GM19240 (cell line): ENCODE measurements around the gene FAM163A.
"Not testable (repeated sequence)": the region's sequence is repeated elsewhere in the genome, so short reads cannot be mapped to it uniquely, and the experiment has no call there.

Source experiments
- DNase-seq: peaks from one replicate; pipeline ENCODE4 v3.0.0; 2011; ENCODE audit warnings: low spot score; ENCODE audit not compliant: insufficient read length

The FAM163A gene

DNA sequence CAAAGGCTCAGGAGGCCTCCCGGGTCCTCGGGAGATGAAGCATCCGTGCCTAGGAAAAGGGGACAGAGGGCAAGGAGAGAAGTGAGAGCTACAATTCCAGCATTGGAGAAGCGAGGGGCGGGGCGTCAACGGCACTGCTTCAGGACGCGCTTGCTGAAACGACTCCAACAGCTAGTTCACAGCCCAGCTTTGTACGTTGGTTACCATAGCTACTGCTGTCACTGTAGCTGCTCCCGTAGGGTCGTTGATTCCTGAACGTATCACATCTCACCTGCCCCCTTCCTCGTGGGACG lies 71.4 kb downstream of the FAM163A start:
- DNase-seq: no peak

DNA sequence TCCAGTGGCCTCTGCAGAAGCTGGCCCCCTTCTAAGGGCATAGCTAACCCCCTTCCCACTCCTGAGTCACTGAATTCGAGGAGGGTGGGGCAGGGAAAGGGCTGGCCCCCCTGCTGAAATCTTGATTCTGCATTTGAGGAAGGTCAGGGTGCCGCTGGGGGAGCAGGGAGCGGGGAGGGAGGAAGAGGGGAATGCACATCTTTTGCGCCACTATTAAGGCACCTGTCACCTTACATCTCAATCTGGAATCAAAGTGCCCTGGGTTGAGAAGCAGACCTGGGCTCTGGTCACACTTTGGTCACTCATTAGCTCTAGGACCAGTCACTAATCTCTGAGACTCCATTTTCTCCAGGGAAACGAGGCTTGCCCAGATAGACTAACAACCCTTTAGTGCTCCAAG lies 72.5 kb downstream of the FAM163A start:
- DNase-seq: no peak

GRCh38 chr1:179816196-179816960 lies 73.3 kb downstream of the FAM163A start:
- DNase-seq: no peak

DNA sequence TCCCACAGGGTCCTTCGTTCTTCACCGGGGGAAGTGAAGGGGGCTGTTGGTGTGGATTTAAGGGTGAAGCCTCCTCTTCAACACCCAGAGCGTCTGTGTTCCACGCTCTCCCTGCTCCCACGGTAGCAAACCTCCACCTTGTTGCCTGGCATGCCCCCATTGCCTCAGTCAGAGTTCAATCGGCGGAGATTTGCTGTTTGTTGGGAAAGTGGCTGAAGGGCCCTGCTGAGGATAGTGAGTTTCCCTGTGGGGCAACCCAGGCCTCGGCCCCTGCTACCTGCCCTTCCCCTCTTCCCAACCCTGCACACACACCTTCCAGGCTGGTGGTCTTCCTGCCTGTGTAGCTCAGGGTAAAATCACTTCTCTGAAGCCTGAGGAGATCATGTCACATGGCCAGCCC lies 74.0 kb downstream of the FAM163A start:
- no peak for DNase-seq

- no peak for DNase-seq
Measured at GRCh38 chr1:179817789-179818188, 74.7 kb downstream of the FAM163A start.

GRCh38 chr1:179818260-179818659 lies 75.2 kb downstream of the FAM163A start:
- DNase-seq: no peak

GRCh38 chr1:179818743-179819173 lies 75.7 kb downstream of the FAM163A start:
- no peak for DNase-seq

GRCh38 chr1:179820226-179820970 lies 77.3 kb downstream of the FAM163A start:
- DNase-seq: no peak

DNA sequence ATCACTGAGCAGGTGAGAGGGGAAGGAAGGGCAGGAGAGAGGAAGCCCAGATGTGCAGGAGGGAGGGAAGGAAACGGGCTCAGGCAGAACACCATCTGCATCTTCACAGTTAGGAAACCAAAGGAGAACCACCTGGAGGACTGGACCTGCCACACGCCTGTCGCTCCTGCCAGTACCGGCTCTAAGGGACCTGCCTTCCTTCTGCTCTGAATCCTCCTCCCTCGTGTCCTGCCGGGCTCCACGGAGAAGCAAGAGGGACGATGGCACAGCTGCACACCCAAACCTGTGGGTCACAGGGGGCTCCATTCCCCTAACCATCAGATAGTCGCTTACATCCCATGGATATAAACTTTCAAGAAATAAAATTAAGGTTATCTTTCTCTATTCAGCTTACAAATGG lies 78.4 kb downstream of the FAM163A start:
- no peak for DNase-seq

- DNase-seq: no peak
Measured at GRCh38 chr1:179822065-179822464, 79.0 kb downstream of the FAM163A start.

DNA sequence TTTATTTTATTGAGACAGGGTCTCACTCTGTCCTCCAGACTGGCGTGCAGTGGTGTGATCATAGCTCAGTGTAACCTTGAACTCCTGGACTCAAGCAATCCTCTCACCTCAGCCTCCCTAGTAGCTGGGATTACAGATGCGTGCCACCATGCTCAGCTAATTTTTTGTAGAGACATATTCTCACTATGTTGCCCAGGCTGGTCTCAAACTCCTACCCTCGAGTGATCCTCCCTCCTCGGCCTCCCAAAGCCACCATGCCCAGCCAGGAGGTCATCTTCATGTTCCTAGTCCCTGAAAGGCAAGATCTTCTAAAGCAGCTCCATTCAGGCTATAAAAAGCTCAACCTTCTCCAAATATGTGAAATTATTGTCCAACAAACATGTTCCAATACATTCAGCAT lies 80.6 kb downstream of the FAM163A start:
- no peak for DNase-seq

DNA sequence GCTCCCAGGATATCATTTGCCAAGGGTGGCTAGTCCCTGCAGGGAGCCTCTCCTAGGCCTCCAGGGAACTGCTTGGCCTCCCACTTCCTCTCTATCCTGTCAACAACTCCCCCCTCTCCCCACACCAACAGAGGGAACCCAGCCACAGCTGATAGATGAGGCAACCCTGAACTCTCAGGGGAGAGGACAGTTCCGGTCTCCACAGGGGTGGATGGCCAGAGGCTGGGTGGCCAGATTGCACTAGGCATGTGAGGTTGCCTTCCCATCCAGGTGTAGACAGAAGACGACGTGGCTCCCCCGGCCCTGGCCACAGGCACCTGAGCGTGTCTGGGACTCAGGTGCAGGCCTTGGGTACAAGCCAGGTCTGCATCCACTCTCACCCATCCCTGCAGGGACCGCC lies 81.2 kb downstream of the FAM163A start:
- DNase-seq: no peak

- no peak for DNase-seq
Measured at GRCh38 chr1:179825206-179825605, 82.1 kb downstream of the FAM163A start.

GRCh38 chr1:179825798-179826460 lies 82.8 kb downstream of the FAM163A start:
- DNase-seq: no peak

DNA sequence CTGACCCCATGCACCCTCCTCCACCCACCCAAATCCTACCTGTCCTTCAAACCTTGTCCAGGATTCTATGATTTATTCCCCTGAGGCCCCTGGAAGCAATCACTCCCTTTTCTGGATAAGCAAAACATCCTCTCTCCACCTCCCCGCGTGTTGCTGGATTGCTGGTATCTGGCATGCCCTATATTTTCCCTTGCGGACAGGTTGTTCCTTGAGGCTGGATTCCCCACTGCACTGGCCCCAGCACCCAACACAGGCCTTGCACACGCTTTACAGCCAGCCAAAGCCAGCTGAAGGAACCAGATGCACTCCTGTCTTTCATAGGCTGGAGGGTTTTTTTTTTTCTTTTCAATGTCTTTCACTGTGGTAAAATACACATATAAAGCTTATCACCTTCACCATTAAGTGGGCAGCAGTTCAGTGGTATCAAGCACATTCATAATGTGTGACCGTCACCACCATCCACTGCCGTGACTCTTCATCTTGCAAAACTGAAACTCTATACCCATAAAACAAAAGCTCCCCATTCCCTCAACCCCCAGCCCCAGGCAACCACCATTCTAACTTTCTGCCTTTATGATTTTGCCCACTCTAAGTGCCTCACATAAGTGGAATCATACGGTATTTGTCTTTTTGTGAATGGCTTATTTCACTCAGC lies 83.7 kb downstream of the FAM163A start:
- no peak for DNase-seq

DNA sequence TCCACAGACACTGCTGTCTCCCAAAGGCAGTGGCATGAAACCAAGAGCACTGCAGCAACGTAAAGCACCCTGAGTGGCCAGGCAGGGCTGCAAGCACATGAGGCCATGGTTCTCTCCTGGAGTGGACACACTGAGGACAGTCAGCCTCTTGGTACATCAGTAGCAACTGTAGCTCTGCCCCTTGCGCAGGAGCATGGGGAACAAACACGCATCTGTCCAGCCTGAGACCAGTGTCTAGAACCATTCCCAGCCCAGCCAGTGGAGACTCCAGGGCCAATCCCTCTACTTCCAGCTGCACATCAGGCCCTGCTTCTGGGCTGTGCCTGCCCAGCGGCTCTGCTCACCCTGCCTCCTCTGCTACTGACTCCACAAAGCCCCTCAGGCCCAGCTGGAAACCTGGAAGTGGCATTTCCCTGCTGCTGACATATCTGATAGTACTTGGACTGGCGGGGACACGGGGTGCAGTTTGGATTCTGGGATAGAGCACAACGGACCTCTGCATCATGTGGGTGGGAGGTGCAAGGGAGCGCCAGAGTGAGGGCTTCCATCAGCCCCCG lies 85.5 kb downstream of the FAM163A start:
- DNase-seq: no peak

DNA sequence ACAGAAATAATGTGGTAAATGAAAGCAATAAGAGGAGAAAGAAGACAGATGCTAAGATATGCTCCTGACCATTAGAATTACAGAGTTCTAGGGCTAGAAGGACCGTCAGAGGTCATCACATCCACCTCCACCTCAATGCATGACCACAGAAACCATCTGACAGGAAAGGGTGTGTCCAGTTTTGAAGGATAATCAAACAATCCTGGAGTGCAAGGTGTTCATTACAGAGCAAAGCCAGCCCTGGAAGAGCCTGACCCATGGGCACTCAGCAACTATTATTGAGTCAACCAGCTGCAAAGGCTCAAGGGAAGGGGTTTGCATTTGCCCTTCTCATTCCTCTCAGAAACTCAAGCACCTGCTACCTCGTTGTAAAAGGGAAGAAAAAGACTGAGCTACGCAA lies 88.1 kb downstream of the FAM163A start:
- no peak for DNase-seq

DNA sequence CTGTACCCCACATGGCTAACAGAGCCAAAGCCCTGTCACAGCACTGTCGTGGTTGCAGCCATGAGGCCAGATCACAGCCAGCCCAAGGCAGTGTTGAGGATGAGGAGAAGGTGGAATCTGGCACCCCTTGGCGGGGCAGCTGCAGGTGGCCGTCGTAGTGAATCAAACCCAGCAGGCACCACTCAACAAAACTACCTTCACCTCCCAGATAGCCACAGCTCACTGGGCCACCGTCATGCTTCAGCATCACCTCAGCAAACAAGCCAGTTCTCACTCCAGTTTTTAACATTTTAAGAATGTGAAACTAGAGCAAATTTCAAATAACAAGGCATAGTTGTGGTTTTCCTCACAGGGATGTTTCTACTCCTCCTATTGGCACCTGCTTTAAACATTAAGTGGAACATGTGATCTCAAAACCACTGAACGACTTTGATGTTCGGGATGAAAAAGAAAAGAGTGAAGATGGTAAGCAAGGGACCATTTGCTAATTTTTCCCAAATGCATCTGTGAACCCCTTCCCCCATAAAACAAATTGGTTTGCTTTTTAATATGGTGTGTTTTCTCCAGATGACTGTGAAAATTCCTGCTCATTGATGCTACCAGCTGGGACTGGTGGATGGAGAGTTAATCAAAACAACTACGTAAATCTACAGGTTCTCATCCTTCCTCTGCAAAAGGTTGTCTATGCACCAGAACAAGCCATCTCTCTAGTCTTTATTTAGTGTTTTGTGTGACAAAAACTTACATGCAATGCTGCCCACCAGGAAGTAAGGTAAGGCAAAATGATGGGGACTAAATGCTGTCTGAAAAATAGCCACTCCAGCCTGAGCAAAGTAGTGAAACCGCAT lies 89.0 kb downstream of the FAM163A start:
- no peak for DNase-seq

- DNase-seq: not testable (repeated sequence)
Measured at GRCh38 chr1:179836686-179837445, 93.8 kb downstream of the FAM163A start.

DNA sequence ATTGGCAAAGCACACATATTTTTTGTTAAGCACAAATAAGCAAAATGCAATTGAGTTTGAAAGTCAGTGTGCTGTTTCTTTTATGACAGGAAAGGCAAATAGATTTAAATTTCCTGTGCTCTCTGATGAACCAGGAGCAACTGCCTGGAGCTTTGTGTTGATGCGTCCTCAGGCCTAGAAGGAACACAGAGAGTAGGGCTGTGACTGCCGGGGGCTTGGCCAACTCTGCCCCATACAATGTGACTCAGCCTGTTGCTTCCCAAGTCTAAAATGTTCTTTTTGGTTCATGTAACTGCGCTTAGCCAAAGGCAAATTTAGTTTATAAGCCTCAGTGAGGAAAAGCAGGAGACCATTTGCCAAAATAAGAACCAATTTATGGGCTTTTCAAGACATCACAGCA lies 97.0 kb downstream of the FAM163A start:
- DNase-seq: no peak
